Fibroblast of pulmonary artery (primary cell): ENCODE data around the gene PSME3IP1.

Source experiments
- DNase-seq: peaks from one replicate; pipeline ENCODE4 v3.0.0-alpha.2; 2010; ENCODE audit warnings: low read depth
- H3K4me3 ChIP-seq: replicated peaks from 2 replicates; pipeline ENCODE4 v1.5.1; 2011; ENCODE audit warnings: low read depth, mild to moderate bottlenecking, control low read depth, low read length, moderate library complexity
- TF ChIP-seq, protein P1 (sequence below): IDR thresholded peaks from 2 replicates; pipeline ENCODE4 v1.5.1; 2011; ENCODE audit warnings: mild to moderate bottlenecking, control low read depth, low read length, inconsistent platforms; ENCODE audit errors: missing control alignments

PSME3IP1 gene

DNA sequence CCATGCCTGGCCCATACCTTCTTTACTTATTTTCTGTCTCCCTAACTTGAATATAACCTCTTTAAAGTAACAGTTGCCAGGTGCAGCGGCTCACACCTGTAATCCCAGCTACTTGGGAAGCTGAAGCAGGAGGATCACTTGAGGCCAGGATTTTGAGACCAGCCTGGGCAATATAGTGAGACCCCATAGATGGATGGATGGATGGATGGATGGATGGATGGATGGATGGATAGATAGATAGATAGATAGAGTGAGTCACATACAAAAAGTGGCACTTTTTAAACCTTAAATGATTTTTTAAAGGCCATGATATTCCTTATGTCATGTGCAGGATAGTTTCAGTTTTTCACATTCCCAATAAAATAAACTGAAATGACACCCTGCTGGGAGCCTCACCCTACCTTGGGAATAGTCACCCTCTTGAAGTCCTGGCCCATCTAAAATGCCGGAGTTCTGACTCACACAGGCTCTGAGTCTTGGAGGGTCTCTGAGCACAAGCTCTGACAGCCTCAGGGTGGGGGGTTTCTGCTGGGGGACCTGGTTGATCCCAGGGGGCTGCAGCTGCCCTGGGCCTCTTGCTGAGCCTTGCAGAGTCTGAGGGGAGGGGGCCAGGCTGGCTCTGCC lies 67.3 kb downstream of the PSME3IP1 start:
- DNase-seq: no peak
- TF ChIP-seq, protein P1, sequence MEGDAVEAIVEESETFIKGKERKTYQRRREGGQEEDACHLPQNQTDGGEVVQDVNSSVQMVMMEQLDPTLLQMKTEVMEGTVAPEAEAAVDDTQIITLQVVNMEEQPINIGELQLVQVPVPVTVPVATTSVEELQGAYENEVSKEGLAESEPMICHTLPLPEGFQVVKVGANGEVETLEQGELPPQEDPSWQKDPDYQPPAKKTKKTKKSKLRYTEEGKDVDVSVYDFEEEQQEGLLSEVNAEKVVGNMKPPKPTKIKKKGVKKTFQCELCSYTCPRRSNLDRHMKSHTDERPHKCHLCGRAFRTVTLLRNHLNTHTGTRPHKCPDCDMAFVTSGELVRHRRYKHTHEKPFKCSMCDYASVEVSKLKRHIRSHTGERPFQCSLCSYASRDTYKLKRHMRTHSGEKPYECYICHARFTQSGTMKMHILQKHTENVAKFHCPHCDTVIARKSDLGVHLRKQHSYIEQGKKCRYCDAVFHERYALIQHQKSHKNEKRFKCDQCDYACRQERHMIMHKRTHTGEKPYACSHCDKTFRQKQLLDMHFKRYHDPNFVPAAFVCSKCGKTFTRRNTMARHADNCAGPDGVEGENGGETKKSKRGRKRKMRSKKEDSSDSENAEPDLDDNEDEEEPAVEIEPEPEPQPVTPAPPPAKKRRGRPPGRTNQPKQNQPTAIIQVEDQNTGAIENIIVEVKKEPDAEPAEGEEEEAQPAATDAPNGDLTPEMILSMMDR: no peak

DNA sequence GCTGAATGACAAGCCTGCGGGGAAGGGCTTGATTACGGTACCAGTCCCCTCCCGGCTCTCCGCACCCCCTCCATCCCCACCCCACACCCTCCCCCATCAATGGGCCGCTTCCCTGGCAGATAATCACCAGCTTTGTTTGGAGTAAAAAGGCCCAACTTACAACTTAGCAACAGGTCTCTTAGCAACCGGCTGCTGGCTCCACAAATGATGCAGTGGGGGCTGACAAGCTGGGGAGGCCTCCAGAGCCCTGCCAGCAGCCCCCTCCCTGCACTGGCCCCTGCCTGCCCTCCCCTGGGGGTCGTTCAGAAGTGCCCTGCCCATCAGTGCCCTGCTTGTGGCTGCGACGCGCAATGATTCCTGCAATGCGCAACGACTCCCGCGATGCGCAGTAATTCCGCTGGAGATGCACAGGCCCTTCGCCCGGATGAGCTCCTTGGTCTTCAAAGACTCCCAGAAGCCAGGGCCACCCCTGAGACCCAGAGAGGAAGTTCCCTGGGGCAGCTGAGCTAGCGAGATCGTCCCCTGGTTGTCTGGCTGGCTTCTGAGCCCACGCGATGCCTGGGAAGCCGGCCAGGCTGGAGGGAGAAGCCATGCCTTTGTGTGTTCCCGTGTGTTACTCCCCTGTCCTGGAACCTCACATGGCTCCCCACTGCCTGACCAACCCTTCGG lies 70.2 kb downstream of the PSME3IP1 start:
- H3K4me3 ChIP-seq: no peak overlapping the region
- peak; percentile 69 for DNase-seq
- TF ChIP-seq, protein P1: no peak

More for the DNA sequence above, 67.3 kb downstream of the PSME3IP1 start:
- no peak overlapping the region for H3K4me3 ChIP-seq

DNA sequence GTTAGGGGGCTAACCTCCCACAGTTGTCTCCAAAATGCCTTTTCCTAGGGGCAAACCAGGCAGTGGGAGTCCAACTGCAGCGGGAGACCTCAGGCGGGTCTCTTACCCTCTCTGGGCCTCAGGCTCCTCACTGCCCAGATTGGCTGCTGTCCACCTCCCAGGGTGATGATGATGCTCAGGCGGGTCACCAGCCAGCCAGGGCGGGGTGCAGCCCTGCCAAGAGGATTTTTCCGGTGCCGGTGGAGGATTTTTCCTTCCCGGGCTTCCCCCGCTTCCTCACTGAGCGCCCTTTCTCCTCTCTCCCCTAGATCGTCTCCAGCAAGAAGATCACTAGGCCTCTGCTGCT lies 70.7 kb downstream of the PSME3IP1 start:
- DNase-seq: peak; percentile 25
- H3K4me3 ChIP-seq: no peak overlapping the region
- TF ChIP-seq, protein P1: no peak

DNA sequence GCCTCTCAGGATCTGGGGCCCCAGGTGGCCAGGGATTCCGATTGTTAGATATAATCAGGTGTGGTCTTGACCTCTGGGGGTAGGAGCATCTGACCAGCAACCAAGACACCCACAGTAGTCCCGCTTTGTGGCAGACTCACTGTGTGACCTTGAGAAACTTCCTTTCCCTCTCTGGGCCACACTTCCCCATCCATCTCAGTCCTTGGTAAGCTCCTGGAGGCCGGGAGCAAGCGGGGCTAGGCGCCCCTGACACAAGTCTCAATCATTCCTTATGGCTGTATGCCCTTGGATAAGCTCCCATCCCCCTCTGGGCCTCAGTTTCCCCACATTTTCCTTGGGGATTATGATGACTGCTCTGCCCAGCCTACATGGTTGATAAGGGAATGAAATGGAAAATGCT lies 72.2 kb downstream of the PSME3IP1 start:
- TF ChIP-seq, protein P1: no peak
- no peak for DNase-seq
- no peak overlapping the region for H3K4me3 ChIP-seq

DNA sequence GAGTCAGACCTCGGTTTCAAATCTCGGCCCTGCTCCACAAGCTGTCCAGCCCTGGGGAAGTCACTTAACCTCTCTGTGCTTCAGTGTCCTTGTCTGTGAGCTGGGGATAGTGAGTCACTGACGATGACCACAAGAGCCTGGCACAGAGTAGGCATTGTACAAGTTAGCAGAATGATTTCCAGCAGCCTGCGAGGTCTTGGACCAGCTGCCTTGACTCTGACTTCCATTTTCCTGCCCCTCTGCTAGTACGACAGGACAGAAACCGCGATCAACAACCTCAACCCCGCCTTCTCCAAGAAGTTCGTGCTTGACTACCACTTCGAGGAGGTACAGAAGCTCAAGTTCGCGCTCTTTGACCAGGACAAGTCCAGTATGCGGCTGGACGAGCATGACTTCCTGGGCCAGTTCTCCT lies 72.8 kb downstream of the PSME3IP1 start:
- peak; percentile 36 for DNase-seq
- TF ChIP-seq, protein P1: no peak
- no peak overlapping the region for H3K4me3 ChIP-seq

DNA sequence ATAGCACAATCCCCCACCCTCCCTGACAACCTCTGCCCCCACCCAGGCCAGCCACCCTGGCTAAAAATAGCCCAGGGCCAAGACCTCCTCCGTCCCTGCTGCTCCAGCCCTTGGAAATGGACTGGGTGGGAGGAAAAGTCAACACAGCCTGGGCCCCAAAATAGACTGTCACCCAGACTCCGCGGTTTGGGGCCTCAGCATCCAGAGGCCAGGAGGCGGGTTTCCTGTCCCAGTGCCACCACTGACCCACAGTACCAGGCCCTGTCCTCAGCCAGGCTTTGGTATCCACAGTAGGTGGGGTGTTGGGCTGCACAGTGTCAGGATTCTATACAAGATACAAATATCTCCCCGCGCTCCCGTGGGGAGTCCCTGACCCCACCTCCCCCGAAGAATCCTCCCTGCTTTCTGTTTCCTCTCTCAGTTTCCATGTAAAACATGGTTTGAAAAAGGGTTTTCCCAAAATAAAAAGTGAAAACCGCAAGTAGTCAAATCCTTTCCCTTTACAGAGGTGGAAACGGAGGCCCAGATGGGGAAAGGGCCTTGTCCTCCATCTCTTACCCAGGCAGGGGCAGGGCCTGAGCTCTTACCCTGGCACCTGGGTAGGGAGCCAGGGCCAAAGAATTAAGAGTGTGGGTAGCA lies 73.3 kb downstream of the PSME3IP1 start:
- no peak for DNase-seq
- TF ChIP-seq, protein P1: no peak
- no peak overlapping the region for H3K4me3 ChIP-seq
